Peyer's patch (tissue), 4 donors: ENCODE data around the gene TMEM163.

ENCODE experiments used
- CTCF ChIP-seq, 6 experiments: fragments of 450-650 bp in 4 of 6; fragments of 200-600 bp in 2 of 6; sonication (generic) in 1 of 6; IDR thresholded peaks; one replicate each; pipeline ENCODE4 v1.5.1; 2017 to 2019; ENCODE audit warnings: antibody characterized with exemption in 6 of 6, mild to moderate bottlenecking in 3 of 6, moderate library complexity in 1 of 6
- POLR2A ChIP-seq, 2 donors: fragments of 450-650 bp; IDR thresholded peaks; one replicate each; pipeline ENCODE4 v1.5.1; 2017; ENCODE audit warnings: antibody characterized with exemption in 2 of 2, mild to moderate bottlenecking in 2 of 2, moderate library complexity in 2 of 2

- no peak for TF ChIP-seq CTCF (IDR thresholded peaks at IDR 0.05)
- TF ChIP-seq POLR2A (IDR thresholded peaks at IDR 0.05) = no peak
These were observed 286.9 kb downstream of the TMEM163 start for GRCh38 chr2:134431838-134432434.
